NCI-H345 treated with DMSO at 0.1 percent for 48 hours (cell line): ENCODE results near the gene SMAD3.

Experiments
- DNase-seq: peaks from one replicate; lab custom pipeline; 2025; ENCODE audit not compliant: unreplicated experiment; lab: John Stamatoyannopoulos, UW

The SMAD3 gene

DNA sequence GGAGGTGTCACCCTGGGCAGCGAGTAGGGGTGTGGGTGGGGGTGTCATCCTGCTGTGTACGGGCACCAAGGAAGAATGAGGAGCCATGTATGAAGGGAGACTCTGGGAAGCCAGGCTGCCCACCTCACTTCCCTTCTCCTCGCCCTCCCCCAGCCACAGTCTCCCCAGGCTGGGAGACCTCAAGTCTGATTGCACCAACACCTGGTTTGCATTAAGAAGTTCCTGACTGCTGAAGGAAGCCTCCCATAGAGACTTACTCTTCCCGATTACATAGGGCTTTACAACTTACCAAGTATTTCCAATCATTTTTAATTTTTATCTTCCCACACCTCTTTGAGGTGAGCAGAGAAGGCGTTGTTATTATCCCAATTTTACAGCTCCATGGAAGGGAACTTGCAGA is 29.5 kb upstream of the SMAD3 start:
- DNase-seq: no peak

DNA sequence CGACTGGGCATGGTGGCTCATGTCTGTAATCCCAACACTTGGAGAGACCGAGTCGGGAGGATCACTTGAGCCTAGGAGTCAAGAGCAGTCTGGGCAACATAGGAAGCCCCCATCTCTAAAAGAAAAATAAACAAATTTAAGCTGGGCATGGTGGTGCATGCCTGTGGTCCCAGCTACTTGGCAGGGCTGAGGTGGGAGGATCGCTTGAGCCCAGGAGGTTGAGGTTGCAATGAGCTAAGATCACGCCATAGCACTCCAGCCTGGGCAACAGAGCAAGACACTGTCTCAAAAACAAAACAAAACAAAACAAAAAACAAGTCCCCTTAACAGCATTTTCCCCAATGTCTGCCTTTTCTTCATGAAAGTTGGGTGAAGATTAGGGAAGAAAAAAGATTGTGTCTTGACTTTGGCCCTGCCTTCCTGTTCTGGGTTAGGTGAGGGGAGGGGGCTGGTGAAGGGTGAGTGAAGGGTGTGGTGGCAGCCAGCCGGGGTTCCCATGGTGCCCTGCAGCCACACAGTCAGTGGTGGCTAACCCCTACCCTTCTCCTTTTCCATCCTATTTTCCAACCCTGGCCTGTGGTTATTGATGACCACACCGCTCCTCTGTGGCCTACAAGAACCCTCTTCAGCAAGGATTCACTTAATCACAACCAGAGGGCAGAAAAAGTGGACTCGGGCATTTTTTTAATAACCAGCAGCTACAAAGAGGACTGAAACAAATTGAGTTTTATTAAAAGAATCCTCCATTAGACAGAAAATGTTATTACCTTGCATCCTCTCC is 28.4 kb upstream of the SMAD3 start:
- DNase-seq: no peak

DNA sequence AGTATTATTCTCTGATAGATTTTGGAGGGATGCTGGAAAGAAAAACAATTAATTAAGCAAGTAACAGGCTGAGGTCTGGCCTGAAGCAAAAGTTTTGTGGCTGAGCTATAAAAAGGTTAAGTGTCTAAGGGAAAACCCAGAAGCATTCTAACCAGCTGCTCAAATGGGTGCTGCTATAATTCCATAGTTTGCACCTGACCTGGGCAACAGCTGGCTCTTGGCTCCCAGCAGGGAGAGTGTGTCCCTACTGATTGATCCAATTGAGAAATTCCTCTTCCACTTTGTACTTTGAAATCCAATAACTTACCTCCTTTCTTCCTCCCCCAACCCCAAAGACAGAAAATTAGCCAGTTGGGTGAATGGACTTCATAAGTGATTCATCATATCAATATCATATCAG is 27.7 kb upstream of the SMAD3 start:
- DNase-seq: no peak

DNA sequence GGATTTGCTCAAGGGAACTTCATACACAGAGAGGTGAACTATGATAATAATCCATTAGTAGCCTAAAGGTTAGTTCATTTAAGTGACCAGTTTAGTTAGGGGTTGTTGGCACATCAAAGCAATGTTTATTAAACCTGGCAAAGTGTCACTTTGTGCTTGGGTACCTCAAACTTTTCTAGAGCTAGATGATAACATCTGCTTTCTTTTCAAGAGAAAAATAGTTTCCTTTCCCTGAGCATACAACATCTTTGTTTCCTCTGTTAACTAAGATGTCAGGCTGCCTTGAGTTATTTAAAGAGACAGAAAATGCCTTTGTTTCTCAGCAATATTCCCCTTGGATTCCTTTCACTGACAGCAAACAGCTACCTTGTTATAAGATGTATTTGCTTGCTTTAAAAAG is 26.7 kb upstream of the SMAD3 start:
- no peak for DNase-seq

DNA sequence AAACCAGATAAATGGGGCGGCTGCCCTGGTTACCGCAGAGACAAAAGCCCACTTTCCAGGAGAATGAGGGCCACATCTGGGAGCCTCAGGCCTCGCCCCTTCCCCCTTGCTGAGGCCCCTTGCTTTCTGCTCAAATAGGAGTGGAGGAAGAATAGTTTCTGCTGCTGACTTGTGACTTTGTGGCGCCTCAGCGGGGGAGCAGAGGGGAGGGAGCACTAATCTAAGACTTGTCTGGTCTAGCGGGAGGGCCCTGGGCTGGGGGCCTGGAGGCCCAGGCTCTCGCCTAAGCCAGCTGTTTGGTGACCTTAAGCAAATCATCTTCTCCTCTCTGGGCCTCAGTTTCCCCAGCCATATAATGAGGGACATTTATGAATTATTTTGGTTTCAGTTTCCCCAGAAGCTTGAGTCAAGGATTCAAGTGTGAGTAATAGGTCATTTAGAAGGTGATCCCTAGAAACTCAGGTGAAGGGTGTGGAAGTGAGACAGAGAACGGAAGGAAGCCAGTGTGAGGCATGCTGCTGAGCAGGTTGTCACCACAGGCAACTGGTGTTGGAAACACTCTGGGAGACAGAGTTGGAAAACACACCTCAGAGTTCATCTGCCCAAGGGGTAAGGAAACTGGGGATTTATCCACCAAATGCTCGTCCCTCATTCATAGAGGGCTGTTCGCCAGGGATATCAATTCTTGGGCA is 25.9 kb upstream of the SMAD3 start:
- no peak for DNase-seq

DNA sequence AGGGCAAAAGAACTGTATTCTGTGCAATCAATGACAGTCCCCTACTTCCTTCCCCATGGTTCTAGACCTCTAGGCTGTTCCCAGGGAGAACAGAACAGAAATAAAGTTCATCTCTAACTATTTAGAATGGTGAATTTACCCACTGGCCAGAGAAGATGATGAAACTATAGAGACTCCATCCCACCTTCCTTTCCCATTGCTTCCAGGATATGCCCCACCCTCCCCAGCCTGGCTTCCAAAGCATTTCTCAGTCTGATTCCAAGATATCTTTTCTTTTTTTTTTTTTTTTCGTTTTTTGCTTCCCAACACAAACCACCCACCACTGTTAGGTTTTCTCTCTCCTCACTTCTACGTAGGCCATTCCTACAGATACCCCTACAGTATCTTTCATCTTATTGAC is 25.1 kb upstream of the SMAD3 start:
- DNase-seq: no peak

DNA sequence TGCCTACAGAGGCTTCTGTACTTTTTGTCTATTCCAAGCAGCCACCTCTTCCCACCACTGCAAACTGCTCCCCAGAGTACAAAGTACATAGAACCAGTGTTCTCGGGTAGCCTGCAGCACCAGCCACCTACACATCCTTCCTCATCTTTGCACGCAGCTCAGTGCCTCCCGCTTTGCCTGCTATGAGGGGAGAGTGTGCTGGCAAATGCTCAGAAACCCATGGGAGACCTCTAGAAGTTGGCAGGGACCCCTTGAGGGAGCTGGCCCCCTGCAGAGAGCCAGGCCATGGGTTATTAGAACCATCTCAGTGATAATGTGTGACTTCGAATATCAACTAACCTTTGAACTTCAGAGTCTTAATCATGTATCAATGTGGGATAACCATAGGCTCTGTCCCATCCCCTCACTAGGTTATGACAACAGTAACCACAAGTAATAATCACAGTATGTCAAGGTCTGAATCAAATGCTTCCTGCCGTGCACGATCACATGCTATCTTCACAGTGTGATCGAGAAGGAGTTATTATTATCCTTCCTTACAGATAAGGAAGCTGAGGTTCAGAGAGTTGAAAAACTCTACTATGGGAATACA is 22.8 kb upstream of the SMAD3 start:
- DNase-seq: no peak

DNA sequence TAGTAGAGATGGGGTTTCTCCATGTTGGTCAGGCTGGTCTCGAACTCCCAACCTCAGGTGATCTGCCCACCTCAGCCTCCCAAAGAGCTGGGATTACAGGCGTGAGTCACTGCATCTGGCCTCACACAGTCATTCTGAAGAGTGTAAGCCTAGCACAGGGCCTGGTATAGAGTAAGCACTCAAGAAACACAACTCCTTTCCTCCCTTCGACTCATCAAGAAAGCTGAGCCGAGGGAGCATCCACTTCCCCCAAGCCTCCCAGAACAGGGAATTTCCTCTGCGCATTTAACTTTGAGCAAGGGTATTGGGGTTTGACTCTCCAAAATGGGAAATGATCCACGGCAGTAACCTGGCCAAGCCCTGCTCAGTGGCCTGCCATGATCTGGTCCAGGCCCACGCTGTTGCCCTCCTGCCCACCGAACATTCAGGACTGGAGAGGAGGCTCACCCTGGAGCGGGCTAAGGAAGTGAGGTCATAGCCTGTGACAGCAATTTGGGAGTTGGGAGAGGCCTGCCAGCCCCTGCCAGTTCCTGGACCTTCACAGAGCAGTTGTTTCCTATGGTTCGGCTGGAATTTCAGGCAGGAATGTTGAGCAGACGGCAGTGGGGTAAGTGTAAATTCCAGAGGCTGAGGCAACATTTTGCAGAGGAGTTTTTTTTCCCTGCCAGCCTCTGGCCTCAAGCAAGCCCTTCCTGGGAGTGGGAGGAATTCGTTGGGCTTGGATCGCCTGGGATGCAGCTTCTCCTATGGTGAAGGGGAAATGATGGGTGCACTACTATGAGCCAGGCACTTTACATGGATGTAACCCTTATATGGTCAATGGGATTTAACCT is 21.2 kb upstream of the SMAD3 start:
- DNase-seq: no peak

DNA sequence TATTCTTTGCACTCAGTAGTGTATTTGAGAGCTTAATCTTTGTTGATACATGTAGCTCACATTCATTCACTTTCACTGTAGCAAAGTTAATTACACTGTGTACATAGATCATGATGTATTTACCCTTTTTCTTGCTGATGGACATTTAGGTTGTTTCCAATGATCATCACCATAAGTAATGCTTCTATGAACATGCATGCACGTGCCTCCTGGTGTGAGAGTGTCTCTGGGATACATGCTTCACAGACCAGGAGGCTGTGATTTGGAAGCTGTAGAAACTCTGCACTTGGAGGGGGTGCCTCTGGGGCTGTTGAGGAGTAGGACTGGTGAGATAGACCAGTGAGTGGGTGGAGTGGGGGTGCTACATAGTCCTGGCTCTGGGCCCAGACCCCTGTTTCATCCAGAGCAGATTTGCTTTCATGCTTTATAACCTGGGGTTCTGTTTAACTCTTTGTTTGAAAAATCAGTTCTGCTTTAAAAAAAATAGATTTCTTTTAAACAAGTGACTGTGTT is 18.2 kb upstream of the SMAD3 start:
- DNase-seq: no peak

DNA sequence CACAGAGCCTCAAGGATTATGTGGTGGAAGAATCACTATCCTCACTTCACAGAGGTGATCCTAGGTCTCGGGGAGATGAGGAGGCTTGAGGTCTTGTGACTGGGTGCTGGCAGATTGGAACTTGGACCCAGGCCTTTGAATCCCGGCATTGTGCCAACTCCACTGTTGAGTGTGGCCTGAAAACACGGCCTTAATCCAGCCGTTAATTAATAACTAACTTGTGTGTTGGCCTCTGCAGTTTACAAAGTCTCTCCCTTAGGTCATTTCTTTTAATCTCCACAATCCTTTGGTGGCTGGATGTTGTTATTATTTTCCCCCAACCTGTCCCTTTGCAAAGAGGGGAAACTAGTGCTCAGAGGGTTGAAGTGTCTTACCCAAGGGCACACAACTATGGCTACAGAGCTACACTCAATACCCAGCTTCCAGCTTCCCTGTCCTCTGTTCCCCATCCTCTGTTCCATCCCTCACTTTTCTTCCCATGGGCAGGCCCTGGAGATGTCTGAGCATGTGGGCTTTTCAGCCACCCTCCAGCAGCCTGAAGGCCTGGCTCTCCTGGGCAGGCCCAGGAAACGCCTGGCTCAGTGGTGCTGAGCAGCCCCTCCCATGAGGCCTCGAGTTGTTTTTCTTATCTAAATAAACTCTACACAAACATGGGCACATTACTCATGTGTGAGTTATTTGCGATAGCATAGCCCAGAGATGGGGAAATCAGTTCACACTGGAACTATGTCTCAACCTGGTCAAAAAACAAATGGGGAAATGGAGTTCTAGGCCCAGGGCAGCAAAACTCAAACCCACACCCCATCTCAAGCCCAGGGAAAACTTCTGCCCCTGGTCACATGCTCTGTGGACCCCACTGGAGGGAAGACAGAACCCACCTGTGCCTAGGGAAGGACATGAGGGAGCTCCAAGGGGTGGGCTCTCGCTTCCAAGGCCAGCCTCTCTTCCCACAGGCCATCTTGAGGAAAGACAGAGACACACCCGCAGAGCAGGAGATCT is 16.8 kb upstream of the SMAD3 start:
- DNase-seq: no peak

DNA sequence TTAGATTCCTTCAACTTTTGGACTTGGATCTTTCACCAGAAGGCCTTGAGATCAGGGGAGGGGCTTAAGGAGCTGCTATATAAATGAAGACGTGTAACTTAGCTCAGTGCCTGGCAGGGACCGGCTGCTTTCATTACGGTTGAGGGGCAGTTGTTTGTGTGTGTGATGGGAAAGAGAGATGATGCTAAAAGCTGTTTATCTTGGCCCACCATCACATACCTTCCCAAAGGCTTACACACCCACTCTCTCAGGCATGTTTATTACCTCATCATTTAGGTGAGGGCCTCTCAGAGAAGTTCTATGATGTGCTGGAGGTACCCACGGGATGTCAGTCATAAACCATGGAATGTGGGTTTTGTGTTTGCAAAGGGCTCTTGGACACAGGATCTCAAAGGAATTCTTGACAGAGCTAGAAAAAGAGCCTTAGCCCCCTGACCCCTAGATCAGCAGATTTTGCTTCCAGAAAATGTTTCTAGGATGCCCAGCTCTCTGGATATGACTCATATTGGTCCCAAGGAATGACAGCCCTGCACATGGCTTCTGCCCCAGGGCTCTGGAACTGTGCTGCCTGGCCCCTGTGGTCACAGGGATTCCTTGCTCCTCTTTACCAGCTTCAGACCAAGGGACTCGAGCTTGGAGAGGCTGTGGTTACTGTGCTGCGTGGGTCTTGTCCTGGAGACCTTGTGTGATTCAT is 15.9 kb upstream of the SMAD3 start:
- DNase-seq: no peak

DNA sequence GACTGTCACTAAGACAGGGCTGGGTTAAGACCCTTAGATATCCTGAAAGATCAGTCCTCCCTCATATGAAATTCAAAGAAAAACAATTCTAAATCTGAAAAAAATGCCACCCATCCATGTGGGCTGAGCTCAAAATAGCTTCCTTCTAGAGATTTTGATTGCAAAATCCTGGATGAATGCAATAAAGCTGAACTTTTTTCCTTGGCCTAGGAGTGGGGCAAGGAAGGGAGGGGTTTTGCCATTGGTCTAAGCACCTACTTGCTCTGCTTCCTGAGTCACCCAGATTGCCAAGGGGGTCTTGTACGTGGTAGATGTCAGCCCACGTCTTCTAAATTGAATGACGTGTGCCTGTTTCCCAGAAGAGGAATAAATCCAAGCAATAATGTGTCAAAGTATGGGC is 15.3 kb upstream of the SMAD3 start:
- no peak for DNase-seq

DNA sequence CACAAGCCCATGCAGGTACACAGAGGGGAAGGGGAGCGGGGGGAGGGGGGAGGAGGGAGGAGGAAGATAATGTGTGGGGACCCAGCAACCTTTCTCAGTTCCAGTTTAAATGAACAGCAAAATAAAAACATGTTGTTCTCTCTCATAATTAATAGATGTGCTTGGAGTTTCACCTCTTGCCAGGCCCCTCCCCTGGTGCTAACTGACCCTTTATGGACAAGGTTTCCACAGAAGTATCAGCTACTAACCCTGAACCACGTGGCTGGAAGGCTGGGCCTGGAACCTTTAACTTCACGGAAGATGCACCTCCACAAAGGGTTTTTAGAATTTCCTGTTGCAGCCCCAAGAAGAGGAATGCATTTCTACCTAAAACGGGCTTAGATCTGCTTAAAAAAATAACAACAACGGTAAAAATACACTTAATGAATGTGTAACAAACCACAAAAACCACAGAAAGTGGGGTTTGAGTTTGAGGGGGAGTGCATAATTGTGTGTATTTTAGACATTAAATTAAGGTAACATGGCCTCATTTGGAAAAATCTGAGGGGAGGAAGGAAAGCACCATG is 14.8 kb upstream of the SMAD3 start:
- DNase-seq: no peak

DNA sequence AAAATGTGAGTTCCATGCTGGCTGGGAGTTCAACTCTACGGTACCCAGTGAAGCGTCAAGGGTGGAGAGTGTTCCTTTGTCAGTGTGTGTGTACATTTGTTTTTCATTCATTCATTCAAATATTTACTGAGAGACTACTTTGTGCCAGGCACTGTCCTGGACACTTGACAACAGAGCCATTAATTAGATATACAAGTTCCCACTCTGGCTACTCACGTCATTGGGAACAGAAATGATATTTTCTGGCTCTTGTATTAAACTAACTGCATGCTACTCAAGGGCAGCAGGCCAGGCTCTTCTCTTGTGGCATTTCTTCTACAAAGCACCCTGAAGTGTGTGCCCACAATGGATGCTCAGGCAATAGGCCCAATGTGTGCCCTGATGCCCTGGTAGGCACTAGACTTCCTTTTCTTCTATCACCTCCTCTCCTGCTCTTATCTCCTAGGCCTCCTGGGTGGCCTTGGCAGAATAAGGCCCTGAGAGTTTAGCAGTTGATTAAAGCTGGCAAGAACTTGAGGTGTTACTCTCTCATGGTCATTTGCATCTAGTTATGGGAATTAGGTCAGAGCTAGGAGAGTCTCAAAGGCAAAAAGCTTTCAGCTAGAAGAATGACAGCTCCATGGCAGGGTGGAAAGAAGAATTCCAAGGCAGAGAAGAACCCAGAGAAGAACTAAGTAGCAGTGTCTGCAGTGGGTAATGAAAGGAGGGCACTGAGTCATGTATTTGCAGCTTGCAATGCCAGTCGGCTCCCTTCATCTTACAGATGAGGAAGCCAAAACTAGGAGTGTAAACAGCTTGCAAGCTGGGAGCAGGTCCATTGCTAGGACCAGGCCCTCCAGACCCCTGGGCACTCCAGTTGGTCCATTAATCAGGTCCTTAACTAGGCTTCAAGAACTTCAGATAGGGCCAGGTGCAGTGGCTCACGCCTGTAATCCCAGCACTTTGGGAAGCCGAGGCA is 14.0 kb upstream of the SMAD3 start:
- no peak for DNase-seq

DNA sequence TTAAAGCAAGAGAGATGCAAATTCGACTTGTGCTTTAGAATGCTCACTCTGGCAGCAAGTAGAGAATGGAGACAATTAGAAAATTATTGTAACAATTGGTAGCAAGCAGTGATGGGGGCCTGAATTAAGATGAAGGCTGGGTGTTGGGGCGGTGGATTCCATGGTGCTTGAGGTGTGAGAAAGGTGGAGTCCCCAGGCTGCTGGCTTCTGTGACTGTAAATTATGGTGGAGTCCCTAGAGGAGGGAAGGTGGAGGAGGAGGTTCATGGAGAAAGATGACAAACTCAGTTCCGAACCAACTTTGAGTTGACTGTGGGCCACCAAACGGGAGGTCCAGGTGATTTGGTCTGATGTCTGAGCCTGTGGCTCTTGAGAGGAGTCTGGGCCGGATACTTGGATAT is 10.7 kb upstream of the SMAD3 start:
- DNase-seq: no peak

DNA sequence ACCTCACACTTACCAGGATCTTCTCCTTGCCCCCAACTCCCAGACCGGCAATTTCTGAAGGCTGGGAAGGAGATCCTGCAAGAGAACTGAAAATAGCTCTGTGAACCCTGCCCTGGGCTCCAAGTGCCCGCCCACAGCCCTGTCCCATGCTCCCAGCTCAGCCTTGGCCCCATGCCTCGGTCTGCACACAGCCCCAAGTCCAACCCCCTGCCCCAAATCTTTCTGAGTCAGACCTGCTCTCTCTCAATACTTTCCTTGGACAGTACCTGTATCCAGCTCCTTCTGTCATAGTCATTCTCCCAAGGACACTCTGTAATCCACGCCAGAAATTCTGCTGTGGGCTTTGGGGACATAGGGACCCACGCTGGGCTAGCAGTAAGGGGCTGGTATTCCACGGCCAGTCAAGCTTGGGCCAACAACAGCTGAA is 6.3 kb upstream of the SMAD3 start:
- no peak for DNase-seq

DNA sequence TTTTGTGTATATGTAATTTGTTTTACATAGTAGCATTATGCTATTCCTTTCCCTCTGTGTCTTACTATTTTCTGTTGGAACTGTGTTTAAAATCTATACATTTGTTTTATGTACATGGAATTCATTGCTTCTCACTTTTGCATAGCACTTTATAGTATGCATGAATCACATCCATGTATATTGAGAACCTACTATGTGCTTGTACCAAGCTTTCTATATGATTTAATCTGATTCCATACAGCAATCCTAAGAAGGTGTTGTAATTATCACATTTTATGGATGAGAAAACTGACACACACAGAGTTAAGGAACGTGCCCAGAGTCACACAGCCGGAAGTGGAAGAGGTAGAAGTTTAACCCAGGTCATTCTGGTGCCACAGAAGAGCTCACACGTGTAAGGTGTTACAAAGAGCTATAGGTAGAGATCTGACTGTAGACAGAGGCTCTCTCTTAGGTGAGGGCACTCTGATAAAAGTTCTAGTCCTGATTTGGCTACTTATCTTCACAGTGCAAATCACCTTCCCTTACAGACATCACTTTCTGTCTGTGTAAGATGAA is 3.5 kb upstream of the SMAD3 start:
- no peak for DNase-seq
